HG03139 (cell line): ENCODE measurements around the gene ACE2.

Experiments
- ATAC-seq: cut with Tn5 transposase; IDR thresholded peaks from one replicate; pipeline ENCODE4 v1.9.1; 2021; ENCODE audit not compliant: unreplicated experiment

ACE2 gene

DNA sequence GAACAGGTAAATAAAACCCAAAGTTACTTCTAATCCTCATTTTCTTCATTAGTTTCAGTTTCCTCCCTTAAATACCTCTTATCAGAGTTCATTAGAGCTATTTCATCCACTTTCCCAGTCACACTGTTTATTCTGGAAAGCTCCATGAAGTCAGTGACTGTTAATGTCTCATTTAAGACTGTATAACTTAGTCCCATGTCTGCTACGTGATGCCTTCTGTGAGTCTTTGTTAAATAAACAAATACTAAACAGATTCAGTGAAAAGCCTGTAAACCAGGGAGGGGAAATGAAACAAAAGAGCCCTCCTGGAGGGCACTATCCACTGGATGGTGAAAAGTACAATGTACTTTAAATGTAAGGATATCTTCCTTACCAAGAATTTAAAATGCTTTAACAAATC lies 24.7 kb downstream of the ACE2 start:
- ATAC-seq: no peak

DNA sequence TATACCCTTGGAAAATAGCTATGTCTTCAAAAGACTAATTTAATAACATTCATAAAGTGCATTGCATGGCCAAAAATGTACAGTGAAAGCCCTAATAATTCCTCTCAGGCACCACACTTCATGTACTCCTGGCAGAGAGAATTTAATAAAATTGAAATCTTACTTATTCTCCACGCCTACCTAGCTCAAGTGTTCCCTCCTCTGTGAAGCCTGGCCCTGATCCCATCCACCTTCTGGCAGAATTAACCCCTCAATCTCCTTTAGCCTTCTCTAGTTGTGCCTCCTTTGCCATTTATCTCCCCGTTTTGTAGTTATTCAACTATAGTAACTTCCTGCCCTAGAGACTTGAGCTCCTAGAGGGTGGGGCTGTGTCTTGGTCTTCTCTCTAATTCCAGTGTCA lies 26.7 kb downstream of the ACE2 start:
- no peak for ATAC-seq

DNA sequence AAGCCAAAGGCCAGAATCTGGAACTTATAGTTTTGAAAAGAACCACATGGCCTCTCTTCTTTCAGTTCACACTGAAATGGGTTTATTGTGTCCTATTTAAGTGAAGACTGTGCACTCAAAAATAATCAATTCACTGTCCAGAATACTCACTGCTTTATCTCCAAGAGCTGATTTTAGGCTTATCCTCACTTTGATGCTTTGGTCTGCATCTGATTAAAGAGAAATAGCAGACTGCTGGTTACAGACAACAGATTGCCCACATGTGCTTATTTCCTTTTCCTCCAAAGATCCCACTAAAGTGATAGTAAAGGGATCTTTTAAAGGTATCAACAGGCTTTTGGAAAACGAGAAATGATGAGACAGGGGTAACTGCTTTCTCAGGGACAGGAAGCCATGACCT lies 30.6 kb downstream of the ACE2 start:
- no peak for ATAC-seq

DNA sequence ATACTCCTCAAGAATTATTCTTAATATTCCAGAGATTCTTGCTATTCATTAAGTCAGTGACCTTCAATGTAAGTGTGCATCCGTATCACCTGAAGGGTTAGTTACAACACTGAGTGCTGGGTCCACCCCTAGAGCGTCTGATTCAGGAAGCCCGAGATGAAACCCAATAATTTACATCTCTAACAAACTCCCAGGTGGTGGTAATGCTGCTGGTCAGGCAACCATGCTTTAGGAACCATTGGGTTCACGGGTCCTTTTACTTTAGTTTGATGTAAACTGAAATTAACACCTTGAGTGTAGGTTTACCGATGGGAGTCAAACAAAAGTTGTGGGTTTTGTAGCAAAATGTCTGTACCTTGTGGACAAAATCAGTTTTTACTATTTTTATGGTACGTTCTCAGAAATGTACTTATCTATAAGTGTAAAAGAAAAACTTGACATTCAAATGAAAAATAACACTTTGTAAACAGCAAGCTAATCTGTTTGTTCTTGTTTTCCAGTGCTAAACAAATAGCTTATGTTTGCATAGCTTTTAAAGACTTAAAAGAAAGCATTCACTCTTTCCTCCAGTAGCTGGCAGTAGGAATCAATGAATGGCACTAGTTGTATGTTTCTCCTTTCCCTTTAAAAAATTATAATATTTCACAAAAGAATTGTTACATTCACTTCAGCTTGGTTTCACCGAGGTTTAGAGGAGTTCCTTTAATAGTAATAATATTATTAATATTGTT lies 32.7 kb downstream of the ACE2 start:
- ATAC-seq: no peak

DNA sequence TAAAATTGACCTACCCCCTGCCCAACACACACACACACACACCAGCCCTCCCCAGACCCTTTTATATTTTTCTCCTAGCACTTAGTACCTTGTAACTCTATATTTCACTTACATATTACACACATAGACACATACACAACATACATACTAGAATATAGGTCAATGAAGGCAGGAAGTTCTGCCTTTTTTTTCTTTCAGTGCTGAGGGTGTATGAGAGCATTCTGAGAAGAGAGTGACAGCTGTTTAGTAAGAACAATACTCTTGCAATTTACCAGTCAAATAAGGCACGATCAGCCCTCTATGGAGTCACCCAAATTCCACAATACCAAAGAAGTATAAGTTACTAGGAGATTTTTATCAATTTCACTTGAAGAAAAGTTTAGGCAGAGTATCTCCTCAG lies 33.5 kb downstream of the ACE2 start:
- ATAC-seq: no peak

DNA sequence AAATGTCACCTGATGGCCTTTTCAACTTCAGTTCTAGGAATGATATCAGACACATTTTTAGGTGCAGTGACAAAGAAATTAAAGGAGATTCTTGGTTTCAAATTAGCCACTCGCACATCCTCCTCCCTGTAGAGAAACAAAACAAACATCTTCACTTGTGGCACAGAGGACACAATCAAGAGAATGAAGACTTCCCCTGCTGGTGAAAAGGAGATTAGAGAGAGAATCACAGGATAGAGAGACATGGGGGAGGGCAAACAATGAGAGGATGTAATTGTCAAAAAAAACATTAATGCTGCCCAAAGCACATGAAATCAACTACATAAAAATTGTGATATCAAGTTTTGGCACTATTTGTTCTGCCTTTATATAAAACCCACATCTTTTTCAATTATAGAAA lies 34.5 kb downstream of the ACE2 start:
- ATAC-seq: no peak

DNA sequence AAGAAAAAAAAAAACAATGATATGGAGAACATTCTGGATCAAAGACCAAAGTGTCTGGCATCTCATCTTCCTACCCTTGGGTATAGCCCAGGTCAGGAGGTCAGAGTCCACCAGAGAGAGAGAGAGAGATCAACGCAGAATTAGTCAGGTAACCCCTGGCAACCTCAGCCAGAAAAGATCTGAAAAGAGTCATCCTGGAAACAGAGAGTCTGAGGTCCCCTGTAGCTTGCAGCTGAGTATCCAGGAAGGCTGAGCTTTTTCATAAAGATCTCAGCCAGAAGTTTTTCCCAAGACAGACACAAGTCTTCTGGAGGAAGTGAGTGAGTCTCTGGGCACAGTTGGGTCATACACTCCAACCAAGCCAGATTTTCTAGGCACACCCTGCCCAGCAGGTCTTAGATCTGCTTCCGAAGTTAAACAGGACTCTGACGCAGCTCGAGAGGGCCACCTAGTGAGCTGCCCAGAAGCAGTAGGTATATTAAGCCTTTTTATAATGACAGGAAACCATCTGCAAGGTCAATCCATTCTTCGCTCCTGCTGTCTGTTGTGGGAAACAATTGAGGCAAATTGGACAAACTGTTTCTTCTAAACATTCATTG lies 35.7 kb downstream of the ACE2 start:
- no peak for ATAC-seq

DNA sequence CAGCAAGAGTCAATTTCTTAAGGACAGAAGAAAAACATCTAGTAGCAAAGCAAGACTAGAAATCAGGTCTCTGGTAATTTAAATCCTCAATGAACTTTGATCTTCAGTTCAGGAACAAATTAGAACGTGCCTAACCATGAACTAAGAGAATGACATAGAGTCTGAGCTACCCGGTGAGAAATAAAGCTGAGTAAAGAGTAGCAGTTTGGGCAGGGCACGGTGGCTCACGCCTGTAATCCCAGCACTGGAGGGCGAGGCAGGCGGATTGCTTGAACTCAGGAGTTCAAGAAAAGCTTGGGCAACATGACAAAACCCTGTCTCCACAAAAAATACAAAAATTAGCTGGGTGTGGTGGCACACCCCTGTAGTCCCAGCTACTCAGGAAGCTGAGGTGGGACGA lies 37.7 kb downstream of the ACE2 start:
- ATAC-seq: no peak

DNA sequence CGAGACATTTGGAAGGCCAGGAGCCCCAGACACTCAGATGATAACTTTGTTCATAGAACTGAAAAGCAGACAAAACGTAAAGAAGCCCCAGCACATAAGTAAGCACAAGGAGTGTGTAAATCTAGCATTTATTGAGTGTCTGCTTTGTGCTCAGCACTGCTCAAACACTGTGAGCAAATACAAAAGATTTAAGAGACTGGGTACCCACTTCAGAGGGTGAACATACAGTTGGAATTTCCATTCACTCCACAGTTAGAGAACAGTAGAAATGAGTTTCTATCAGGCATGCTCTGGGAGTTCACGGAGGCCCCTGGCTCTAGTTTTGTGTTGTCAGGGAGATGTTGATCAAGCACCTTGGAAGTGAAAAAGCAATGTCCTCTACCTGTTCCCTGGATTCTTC lies 39.8 kb downstream of the ACE2 start:
- ATAC-seq: no peak

DNA sequence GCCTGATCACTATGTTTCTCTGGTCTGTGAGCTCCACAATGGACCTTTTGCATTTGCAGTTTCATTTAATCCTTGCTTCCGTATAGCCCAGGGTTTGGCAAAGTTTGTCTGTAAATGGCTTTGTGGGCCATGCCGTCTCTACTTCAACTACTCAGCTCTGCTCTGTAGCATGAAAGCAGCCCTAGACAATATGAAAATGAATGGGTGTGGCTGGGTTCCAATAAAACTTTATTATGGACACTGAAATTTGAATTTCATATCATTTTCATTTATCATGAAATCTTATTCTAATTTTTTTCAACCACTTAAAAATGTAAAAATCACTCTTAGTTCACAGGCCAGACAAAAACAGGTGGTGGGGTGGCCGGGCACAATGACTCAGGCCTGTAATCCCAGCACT lies 41.5 kb downstream of the ACE2 start:
- ATAC-seq: no peak

DNA sequence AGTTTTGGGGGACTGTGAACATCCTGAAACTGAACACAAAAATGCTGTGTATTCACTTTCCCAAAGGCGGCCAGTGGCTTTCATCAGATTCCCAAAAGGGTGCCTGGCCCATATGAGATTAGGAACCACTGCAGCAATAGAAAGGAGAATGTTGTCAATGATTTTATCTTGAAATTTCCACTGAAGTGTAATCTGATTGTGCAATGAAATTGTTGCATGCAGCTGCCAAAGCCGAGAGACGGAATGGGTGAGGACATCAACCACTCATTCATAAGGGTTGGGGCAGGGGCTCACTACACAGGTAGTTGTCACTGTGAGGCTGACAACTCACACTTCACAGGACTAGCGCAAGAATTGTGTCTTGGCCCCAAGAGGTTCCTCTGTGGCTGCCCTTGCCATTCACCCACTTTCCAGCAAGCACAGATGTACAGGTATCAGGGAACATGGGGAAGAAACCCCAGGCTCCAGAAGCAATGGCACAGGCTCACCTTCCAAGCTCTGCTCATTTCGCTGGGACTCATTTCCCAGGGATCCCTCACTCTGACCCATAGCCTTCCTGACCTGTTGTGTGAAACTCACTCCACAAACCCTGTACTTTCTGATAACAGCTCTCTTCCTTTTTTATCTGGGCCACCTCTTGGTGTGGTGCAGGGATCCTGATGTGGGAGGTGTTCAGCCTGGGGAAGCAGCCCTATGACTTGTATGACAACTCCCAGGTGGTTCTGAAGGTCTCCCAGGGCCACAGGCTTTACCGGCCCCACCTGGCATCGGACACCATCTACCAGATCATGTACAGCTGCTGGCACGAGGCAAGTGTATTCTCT lies 51.4 kb downstream of the ACE2 start:
- ATAC-seq: no peak

DNA sequence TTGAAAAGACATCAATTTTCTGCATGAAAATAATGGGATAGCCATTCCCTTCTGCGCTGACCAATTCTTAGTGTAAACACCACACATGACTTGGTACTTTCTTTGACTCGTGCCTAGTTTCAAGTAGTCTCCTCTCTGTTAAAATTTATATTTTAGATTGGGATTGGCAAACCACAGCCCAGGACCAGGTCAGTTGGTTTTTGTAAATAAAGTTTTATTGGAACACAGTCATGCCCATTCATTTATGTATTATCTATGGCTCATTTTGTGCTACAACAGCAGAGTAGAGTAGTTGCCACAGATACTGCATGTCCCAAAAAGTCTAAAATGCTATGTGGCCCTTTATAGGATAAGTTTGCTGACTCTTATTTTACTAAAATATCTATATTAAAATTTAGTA lies 53.4 kb downstream of the ACE2 start:
- no peak for ATAC-seq

DNA sequence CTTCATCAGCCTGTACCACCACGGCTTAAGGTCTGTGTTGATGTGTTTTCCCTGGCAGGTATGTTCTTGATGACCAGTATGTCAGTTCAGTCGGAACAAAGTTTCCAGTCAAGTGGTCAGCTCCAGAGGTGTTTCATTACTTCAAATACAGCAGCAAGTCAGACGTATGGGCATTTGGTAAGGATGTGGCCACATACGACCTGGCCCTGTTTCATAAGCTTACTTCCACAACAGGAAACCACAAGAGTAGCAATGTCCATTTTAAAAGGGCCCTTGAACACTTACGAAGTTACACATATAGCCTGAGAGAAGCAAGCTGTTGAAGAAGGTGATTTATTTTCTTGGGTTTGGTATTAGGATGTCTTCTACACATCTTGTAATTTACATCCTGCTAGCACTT lies 54.0 kb downstream of the ACE2 start:
- no peak for ATAC-seq

DNA sequence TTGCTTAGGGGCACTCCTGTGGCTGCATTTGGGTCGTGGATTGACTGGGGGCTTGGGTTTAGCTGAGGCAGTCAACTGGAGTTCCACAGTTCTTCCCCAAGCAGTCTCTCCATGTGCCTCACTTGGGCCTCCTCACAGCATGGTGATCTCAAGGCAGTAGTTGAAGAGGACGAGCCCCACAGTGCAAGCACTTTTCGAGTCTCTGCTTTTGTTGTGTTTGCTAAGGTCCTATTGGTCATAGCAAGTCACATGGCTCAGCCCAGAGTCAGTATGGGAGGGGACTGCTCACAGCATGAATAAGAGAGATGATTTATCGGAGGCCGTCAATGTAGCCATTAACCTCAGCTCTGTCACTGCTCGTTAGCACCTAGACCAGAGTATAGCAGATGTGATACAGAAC lies 70.4 kb downstream of the ACE2 start:
- ATAC-seq: no peak

DNA sequence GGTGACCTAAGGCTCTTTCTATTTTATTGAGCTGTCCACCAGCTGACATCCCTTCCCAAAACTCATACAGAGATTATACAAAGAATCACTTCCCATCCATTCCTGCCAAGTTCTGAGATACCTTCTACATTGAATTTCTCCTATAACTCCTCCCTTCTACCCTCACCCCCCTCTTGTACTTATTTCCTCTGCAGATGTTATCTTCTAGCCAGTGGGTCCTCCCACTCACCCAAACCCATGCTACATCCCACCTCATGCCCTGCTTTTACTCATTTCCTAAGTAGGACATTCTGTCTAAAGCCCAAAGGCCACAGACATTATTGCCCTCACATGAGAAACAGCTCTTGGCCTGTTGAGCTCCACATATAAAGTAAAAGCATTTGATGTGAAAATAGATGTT lies 71.6 kb downstream of the ACE2 start:
- no peak for ATAC-seq

DNA sequence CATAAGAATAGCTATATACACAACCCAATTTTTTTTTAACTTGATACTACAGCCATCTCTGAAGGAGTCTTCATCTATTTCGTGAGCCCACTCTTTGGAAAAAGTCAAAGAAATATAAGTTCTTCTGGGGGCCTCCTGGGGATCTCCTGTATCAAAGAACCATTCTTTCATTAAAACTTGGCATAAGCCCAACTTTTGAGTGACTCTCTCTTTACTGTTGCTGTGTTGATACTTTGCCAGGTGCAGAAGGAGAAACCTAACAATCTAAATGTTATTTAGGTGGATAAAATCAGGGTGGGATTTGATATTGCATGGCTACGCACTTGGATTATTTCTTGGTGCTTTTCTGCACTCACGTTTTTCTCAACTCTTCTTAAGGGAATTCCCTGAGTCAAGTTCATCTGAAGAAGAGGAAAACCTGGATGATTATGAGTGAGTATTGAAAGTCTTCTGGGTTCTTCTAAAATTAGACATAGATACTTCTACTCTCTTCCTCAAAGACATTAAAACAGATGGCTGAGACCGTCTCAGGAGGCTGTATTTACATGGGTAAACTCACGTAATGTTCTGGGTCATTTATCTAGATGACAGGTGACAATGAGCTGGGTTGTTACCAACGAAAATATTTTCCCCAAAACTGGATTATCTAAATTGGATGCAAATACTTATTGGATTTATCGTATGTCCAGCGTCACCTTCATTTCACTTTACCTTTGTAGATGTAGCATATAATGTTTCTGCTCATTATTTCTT lies 74.9 kb downstream of the ACE2 start:
- no peak for ATAC-seq

DNA sequence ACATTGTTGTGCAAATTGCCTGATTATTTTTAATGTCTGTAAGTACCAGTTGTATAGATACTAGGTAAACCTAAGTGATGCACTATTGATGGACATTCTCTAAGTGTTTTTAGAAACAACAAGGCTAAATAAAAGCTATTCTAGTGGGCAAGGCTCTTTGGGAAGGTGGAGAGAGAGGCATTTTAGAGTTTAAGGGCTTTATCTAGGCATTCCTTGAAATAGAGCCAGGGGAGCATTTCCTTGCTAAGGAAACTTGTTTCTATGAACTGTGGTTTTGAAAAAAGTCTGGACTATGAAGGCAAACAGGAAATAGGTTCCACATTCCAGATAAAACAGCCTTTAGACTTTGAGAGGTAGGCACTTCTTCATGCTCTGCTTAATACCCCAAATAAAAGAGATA lies 76.3 kb downstream of the ACE2 start:
- no peak for ATAC-seq

DNA sequence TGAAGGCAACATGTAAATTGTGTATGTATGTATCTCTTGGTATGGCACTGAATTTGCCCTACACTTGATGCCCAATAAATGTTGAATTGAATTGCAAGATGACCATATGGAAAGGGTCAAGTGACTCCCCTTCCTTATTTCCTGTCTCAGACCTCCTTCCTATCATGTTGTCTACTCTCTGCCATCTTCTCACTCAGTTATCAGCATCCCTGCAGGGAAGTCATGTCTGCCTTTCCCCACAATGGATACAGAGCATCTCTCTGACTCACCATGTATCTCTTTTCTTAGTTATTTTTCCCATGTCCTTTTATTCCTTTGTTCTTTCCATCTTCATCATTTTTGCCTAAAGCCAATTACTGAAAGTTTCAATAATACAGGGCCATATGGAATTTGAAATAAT lies 77.7 kb downstream of the ACE2 start:
- no peak for ATAC-seq

DNA sequence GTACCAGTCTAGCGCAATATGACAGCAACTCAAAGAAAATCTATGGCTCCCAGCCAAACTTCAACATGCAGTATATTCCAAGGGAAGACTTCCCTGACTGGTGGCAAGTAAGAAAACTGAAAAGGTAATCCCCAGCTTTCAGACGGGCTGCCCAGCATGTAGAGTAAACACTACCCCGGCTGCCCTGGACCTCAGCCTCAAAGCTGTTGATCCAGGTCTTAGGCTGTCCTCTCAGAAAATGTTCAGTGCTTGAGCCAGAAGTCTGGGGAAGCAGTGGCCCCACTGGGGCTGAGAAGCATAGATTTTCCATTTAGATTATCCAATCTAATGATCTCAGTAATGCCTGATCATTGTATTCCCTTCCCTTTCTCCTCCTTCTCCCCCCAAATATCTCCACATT lies 78.3 kb downstream of the ACE2 start:
- no peak for ATAC-seq

DNA sequence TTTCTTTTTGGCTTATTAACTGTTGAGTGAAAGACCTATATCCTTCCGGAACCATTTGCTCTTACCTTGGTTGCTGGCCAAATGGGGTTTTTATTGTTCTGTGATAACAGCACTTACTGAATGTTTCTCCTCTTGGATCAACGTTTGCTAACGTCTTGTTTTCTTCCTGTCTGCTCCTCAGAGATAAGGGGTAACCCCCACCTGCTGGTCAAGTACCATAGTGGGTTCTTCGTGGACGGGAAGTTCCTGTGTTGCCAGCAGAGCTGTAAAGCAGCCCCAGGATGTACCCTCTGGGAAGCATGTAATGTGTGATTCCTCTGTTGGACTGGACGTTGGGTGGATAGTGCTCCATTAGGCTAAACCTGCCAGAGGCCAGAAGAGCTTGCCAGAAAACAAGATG lies 84.8 kb downstream of the ACE2 start:
- no peak for ATAC-seq

DNA sequence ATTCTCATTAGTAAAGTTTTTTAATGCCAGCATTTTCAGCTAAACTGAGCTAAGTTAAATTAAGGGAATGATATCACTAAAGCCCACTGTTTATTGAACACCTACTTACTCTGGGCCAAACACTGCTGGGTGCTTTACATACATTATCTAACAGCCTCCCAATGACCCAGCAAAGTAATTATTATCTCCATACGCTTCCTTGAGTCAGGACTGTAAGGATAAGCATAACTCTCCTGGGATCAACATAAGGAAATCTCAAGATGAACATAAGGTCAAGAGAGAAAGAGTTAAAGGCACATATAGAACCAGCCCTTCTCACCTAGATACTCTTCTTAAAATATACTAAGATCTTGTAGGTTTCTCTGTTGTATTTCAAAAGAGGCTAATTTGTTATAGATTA lies 86.5 kb downstream of the ACE2 start:
- no peak for ATAC-seq
